ENCODE results near the gene CORO2A.

The CORO2A gene

GRCh38 chr9:98219794-98220370 lies 27.4 kb upstream of the CORO2A start:
- DNase-seq (ENCODE audit: low read depth in 2 of 2), result no peak

- no peak for DNase-seq (ENCODE audit: low read depth in 2 of 2)
These were observed 26.9 kb upstream of the CORO2A start for GRCh38 chr9:98219364-98219716.

DNA sequence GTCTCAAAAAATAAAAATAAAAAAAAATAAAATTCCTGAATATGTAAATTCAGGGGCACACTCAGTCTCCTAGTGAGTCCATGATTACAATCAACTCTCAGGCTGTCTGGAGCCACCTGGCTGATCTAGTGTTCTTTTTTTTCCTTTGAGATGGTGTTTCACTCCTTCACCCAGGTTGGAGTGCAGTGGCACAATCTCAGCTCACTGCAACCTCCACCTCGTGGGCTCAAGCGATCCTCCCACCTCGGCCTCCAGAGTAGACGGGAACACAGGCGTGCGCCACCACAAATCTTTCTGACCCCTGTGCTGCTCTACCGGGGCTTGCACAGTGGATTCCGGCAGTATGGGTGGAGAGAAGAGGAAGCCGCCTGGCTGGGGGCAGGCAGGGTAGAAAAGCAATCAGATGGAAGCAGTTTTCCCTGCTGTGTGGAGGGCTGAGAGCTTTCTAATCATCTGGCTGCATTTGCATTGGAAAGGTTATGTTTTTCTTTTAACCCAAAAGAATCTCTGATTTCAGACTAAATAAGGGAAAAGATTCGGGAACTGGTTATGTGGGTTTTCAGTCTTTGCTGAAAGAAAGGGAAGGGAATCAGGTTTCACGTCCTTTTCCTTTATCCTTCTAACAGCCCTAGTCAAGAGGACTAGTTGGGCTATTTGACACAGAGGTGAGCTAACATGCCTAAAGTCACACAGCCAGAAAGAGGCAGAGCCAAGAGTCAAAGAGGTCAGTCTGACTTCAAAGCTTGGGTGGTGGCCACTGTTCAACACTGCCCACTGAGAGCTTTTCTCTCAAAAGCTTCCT lies 26.3 kb upstream of the CORO2A start:
- DNase-seq (ENCODE audit: low read depth in 2 of 2), result no peak

DNA sequence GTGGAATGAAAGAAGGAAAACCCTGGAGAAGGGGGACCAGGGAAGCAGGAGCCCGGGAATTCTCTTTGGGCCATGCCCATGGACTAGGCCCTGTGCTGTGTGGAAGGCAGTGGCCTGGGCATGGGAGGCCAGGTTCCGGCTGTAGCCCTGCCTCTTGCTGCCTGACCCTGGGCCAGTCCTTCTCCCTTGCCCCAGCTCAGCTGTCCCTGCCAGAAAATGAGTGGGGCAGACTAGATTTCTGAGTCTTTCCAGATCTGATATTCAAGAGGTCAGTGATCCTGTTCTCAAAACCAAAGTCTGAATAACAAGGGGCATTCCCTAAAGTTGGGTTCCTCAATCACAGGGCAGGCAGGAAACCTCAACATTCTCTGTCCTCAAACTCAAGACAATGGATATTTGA lies 24.8 kb upstream of the CORO2A start:
- no peak for DNase-seq (ENCODE audit: low read depth in 2 of 2)

- DNase-seq (ENCODE audit: low read depth in 2 of 2), result no peak
These were observed 24.0 kb upstream of the CORO2A start for GRCh38 chr9:98216391-98216790.

DNA sequence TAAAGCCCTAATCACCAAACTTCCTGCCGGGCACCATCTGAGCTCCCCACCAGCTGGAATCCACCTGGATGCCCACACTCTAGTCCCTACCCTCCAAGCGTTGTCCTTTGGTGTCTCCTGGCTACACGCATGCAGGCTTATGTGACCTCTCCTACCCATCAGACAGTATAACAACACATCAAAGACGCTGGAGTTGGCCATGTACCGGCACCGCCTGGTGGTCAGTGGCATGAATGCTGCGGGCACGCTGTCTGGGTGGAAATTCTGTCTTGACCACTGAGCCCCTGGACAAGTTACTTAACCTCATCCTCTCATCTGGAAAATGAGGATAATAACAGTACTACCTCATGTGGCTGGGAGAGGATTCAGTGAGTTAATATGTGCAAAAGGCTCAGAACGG lies 23.4 kb upstream of the CORO2A start:
- no peak for DNase-seq (ENCODE audit: low read depth in 2 of 2)

- DNase-seq (ENCODE audit: low read depth in 2 of 2), result no peak
These were observed 22.8 kb upstream of the CORO2A start for GRCh38 chr9:98215271-98215670.

GRCh38 chr9:98214811-98215210 lies 22.4 kb upstream of the CORO2A start:
- DNase-seq (ENCODE audit: low read depth in 2 of 2), result no peak

DNA sequence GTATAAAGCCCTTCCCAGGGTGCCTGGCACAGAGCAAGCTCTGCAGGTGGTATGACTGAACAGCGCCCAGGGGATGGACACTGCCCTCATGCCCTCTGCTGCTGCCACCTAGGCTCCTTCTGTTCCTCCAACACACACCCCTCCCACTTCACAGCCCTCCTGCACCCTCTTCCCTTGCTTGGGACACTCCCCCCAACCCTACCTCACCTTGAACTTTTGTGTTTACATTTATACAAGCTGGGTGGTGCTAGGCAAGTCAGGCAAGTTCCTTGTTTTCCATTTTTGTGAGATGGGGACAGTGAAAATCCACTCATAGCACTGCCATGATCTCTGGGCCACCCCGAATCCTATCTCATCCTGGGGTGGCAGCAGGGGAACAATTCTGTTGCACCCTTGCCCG lies 18.8 kb upstream of the CORO2A start:
- DNase-seq (ENCODE audit: low read depth in 2 of 2), result no peak

DNA sequence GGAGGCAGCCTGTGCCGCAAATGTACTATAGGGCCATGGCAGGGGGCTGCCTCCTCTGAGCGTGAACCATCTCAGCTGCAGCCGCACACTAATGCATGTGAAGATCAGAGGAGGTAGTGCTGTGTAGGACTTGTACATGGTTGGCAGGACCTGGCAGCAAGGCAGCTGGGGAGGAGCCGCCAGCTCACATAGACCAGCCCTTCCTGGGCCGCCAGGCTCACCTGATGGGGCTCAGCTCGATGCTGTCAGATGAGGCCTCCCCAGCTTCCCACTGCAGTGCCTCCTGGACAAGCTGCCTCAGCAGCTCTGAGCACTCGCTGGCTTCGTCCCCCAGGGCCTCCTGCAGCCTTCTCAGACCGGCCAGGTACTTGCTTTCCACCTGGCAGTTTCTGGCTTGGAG lies 18.0 kb upstream of the CORO2A start:
- no peak for DNase-seq (ENCODE audit: low read depth in 2 of 2)

- DNase-seq (ENCODE audit: low read depth in 2 of 2), result no peak
These were observed 17.1 kb upstream of the CORO2A start for GRCh38 chr9:98209530-98209929.

DNA sequence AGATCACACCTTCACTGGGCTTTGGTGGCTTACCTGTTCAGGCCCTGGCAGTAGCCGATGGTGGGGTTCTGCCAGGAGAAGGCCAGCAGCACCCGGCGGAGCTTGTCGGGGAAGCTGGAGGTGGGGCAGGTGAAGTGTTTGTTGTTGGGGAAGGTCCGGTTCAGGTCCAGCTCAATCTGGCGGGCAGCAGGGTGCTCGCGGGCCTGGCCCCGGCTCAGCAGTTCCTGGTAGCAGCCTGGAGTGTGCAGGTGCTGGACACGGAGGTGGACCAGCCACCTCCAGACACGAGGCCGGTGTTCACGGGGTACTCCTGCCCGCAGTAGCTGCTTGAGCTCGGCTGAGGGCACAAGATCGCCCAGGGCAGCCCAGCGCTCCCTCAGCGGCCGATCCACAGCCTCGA lies 16.2 kb upstream of the CORO2A start:
- no peak for DNase-seq (ENCODE audit: low read depth in 2 of 2)

GRCh38 chr9:98207606-98208005 lies 15.2 kb upstream of the CORO2A start:
- DNase-seq (ENCODE audit: low read depth in 2 of 2), result no peak

DNA sequence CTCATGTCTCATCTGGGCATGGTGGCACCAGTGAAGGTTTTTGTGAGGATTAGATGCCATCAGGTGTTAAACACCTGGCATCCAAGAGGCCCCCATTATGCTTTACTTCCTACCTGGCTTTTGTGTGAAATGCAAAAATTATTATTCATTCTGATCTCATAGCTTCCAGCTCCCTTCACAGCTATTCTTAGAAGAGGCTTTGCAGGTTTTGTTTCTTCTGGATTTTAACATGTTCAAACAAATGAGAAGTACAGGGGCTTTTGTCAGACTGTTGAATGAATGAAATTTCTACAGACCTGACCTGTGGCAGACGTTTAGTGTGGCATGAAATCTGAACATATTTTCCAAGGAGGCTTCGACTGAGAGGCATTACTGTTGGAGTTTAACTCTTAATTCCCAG lies 14.3 kb upstream of the CORO2A start:
- no peak for DNase-seq (ENCODE audit: low read depth in 2 of 2)

DNA sequence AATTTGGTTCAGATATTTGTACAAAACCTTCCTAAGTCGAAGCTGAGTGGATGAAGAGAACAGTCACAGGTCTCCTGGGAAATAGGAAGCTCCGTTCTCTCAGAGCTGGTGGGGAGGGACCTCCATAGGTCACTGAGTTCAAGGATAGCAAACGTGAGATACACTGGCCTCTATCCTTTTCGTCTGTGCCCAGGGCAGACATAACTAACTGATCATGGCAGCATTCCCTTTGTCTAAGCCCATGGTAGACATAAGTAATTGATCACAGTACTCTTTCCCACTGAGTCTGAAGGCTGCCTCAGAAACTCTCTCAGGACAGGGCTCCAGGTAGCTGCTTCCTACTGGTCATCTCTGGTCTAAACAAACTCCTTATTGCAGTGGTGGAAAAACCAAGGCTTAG lies 12.3 kb upstream of the CORO2A start:
- no peak for DNase-seq (ENCODE audit: low read depth in 2 of 2)

- DNase-seq (ENCODE audit: low read depth in 2 of 2), result no peak
These were observed 10.7 kb upstream of the CORO2A start for GRCh38 chr9:98203153-98203552.

- no peak for DNase-seq (ENCODE audit: low read depth in 2 of 2)
These were observed 9.8 kb upstream of the CORO2A start for GRCh38 chr9:98202252-98202651.

GRCh38 chr9:98201749-98202148 lies 9.3 kb upstream of the CORO2A start:
- no peak for DNase-seq (ENCODE audit: low read depth in 2 of 2)

DNA sequence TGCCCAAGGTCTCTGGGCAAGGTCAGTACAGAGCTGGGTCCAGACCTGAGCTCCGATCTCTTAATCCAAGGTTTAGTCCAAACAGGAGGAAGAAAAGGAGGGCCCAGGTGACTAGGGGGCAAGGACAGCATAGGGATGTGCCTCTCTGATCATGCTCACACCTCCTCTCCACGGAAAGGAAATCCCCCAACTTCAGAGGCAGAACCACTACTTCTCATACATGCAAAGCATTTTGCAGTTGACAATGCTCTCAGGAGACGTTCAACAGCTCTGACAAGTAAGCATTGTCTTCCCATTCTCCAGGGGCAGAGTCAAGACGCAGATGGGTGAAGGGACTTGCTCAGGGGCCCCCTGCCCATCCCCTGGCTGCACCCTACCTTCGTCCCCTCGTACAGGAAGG lies 8.7 kb upstream of the CORO2A start:
- no peak for DNase-seq (ENCODE audit: low read depth in 2 of 2)

- no peak for DNase-seq (ENCODE audit: low read depth in 2 of 2)
These were observed 7.1 kb upstream of the CORO2A start for GRCh38 chr9:98199388-98200033.

- no peak for DNase-seq (ENCODE audit: low read depth in 2 of 2)
These were observed 3.2 kb upstream of the CORO2A start for GRCh38 chr9:98195671-98196070.

- no peak for DNase-seq (ENCODE audit: low read depth in 2 of 2)
These were observed 1.0 kb upstream of the CORO2A start for GRCh38 chr9:98193336-98193944.
